Stimulated activated CD8-positive, alpha-beta memory T cell treated with anti-CD3 and anti-CD28 coated beads, Interleukin-2, amount 100 ng/mL, for 48 hours (primary cell): ENCODE data around the gene WDR1.

Experiments
- DNase-seq, 2 donors: peaks; one replicate each; pipeline ENCODE4 v3.0.0-alpha.2; 2020; ENCODE audit warnings: low read depth in 2 of 2

Gene WDR1

GRCh38 chr4:10084651-10085358 lies 31.8 kb downstream of the WDR1 start:
- DNase-seq = no peak

DNA sequence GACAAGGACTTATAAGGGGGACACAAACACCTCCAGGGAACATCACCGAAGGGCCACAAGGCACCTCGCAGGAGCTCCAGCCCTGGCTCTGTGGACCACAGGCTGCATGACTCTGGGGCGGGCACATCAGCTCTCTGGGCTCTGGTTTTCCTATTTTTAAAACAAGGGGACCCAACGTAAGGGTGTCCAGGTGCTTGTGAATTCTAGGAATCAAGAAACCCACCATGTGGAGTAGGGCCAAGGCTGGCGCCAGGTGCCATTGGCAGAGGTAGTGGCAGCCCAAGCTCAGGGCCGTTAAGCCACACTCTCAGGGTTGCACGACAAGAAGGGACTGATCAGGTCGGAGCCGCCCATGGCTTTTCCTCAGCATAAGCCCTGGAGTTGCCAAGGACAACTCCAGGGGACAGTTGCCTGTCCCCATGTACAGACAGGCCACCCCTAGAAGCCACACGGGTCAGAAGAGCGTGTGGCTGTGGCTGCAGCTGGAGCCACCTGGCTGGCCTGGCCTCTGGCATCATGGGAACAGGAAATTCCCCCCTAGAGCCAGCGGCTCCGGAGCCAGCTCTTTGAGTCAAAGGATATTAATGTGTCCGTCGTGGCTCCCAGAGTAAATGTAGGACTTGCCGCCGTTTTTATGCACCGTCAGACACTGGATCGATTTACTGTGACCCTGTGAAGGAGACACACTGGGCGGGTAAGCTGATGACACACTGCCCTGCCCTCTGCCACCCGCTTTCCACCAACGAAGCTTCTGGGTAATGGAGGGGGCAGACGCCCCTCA lies 32.5 kb downstream of the WDR1 start:
- DNase-seq = no peak

GRCh38 chr4:10083331-10083771 lies 33.2 kb downstream of the WDR1 start:
- no peak for DNase-seq

- no peak for DNase-seq
These were observed 33.9 kb downstream of the WDR1 start for GRCh38 chr4:10082459-10083272.

DNA sequence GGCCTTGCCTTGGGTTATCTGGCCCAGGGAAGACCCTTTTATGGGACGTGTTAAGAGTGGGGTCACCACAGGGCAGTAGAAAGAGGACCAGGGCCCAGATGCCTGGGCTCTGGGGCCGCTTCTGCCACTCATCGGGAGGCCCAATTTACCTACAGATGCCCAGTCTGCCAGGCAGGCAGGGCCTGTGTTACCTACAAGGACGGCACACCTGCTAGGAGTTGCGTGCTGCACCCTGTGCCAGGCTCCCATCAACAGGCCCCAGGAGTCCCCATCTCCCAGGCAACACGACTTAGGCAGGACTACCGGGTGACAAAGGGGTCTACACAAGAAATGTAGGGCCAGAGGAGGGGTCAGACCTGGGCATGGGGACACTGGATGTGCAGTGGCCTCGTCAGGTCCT lies 34.6 kb downstream of the WDR1 start:
- DNase-seq = no peak

- no peak for DNase-seq
These were observed 35.4 kb downstream of the WDR1 start for GRCh38 chr4:10081218-10081606.

GRCh38 chr4:10080589-10081217 lies 35.9 kb downstream of the WDR1 start:
- no peak for DNase-seq

- no peak for DNase-seq
These were observed 36.5 kb downstream of the WDR1 start for GRCh38 chr4:10079912-10080588.

GRCh38 chr4:10079256-10079655 lies 37.3 kb downstream of the WDR1 start:
- DNase-seq = no peak

- no peak for DNase-seq
These were observed 37.9 kb downstream of the WDR1 start for GRCh38 chr4:10078481-10079233.

- no peak for DNase-seq
These were observed 38.9 kb downstream of the WDR1 start for GRCh38 chr4:10077483-10078335.

- DNase-seq = no peak
These were observed 39.5 kb downstream of the WDR1 start for GRCh38 chr4:10077076-10077475.

- no peak for DNase-seq
These were observed 40.6 kb downstream of the WDR1 start for GRCh38 chr4:10075953-10076391.

GRCh38 chr4:10075158-10075863 lies 41.3 kb downstream of the WDR1 start:
- DNase-seq = no peak

GRCh38 chr4:10074767-10075105 lies 41.9 kb downstream of the WDR1 start:
- no peak for DNase-seq

- no peak for DNase-seq
These were observed 42.4 kb downstream of the WDR1 start for GRCh38 chr4:10074076-10074766.

DNA sequence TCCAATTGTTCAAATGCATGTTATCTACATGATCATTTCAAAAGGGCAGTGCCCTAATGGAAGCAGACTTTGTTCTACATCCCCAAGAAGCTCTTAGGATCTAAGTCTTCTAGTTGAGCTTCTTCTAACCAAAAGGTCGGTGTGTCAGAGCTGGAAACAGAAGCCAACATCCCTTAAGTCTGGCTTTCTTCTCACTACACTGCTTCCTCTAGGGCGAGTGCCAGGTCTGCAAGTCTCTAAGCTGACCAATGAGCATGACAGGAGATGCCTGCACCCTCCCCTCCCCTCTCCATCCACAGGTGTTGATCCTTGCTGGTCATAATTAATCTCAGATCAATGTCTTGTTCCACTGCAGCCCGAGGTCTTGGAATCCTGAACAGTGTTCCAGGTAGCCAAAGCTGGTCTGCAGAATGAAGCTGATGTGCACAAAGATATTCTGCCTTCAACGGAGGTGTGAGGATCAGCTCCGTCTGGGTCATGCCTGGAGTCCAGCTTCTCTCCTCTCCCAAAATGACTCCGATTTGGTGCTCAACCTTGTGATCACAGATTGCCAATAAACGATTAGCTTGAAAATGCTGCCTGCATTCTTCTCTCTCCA lies 44.1 kb downstream of the WDR1 start:
- DNase-seq = no peak

DNA sequence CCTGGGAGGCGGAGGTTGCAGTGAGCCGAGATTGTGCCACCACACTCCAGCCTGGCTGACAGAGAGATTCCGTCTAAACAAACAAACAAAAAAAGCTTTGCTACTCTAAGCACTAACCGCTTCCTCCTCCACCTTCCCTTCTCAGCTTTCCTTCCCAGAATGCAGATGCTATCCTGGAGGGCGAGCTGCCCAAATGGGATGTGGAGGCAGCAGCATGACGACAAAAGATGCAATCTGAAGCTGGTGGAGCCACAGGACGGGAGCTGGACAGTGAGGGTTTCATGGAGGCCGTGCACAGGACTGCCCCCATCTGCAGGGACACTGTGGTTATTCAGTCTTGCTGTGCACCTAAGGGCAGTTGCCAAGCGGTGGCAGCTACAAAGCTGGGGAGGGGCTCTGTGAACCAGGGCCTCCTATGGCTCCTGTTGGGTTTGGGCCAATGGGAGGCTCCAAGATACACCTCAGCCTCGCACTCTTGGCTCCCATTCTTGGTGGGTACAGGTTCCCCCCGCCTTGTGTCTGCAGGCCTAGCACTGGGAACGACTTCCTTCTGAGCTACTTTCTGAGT lies 47.4 kb downstream of the WDR1 start:
- no peak for DNase-seq
